H9 (cell line): ENCODE data around the gene SERPINE2. TPM values are rescaled to one million over a fixed set of nuclear protein-coding genes. Genes with fewer than 3 reads are reported as not detected.

Experiments used
- DNase-seq: peaks from one replicate; pipeline ENCODE4 v3.0.0-alpha.2; 2017
- H2AFZ ChIP-seq: one replicate; pipeline ENCODE4 v1.6.1; 2013; ENCODE audit warnings: mild to moderate bottlenecking, low read length, control low read depth, moderate library complexity
- H2AK5ac ChIP-seq: 2 replicates; pipeline ENCODE4 v1.6.1; 2013; ENCODE audit warnings: low read length, control low read depth, mixed read lengths; ENCODE audit not compliant: insufficient read length
- H2BK120ac ChIP-seq: one replicate; pipeline ENCODE4 v1.6.1; 2013; ENCODE audit warnings: low read depth, mild to moderate bottlenecking, low read length, control low read depth, inconsistent platforms; ENCODE audit not compliant: poor library complexity, severe bottlenecking
- H2BK12ac ChIP-seq: 2 replicates; pipeline ENCODE4 v1.6.1; 2013; ENCODE audit warnings: low read length, control low read depth, mixed read lengths, low read depth; ENCODE audit not compliant: insufficient read length
- H2BK15ac ChIP-seq: 2 replicates; pipeline ENCODE4 v1.6.1; 2013; ENCODE audit warnings: low read depth, low read length, control low read depth
- H2BK20ac ChIP-seq: one replicate; pipeline ENCODE4 v1.6.1; 2013; ENCODE audit warnings: low read depth, mild to moderate bottlenecking, low read length, control low read depth, inconsistent platforms; ENCODE audit not compliant: poor library complexity, severe bottlenecking
- H2BK5ac ChIP-seq: 2 replicates; pipeline ENCODE4 v1.6.1; 2013; ENCODE audit warnings: low read length, control low read depth, mixed read lengths; ENCODE audit not compliant: insufficient read length
- H3K14ac ChIP-seq: 2 replicates; pipeline ENCODE4 v1.6.1; 2013; ENCODE audit warnings: low read length, control low read depth; ENCODE audit not compliant: insufficient read depth
- H3K18ac ChIP-seq: 2 replicates; pipeline ENCODE4 v1.6.1; 2013; ENCODE audit warnings: low read depth, mild to moderate bottlenecking, mixed read lengths, low read length, control low read depth; ENCODE audit not compliant: insufficient read length
- H3K23ac ChIP-seq: 2 replicates; pipeline ENCODE4 v1.6.1; 2013; ENCODE audit warnings: low read length, control low read depth, mixed read lengths, low read depth; ENCODE audit not compliant: insufficient read length
- H3K23me2 ChIP-seq: 2 replicates; pipeline ENCODE4 v1.6.1; 2013; ENCODE audit warnings: low read depth, mild to moderate bottlenecking, mixed read lengths, low read length, control low read depth; ENCODE audit not compliant: insufficient read length, poor library complexity, severe bottlenecking
- H3K27ac ChIP-seq: 2 replicates; pipeline ENCODE4 v1.5.1; 2013; ENCODE audit warnings: low read length, control low read depth, mixed read lengths, low read depth; ENCODE audit not compliant: insufficient read length
- H3K27me3 ChIP-seq: 2 replicates; pipeline ENCODE4 v1.6.1; 2013; ENCODE audit warnings: low read length, control low read depth, inconsistent platforms; ENCODE audit not compliant: insufficient read depth
- H3K4ac ChIP-seq: 2 replicates; pipeline ENCODE4 v1.6.1; 2013; ENCODE audit warnings: low read depth, mild to moderate bottlenecking, control low read depth, inconsistent platforms, low read length, moderate library complexity
- H3K4me1 ChIP-seq: 2 replicates; pipeline ENCODE4 v1.6.1; 2013; ENCODE audit warnings: low read length, control low read depth, inconsistent platforms; ENCODE audit not compliant: insufficient read depth
- H3K4me2 ChIP-seq: 2 replicates; pipeline ENCODE4 v1.6.1; 2013; ENCODE audit warnings: low read length, control low read depth, mixed read lengths; ENCODE audit not compliant: insufficient read length, insufficient read depth
- H3K56ac ChIP-seq: 2 replicates; pipeline ENCODE4 v1.6.1; 2013; ENCODE audit warnings: low read depth, mild to moderate bottlenecking, mixed read lengths, low read length, control low read depth; ENCODE audit not compliant: insufficient read length
- H3K79me1 ChIP-seq: 2 replicates; pipeline ENCODE4 v1.6.1; 2013; ENCODE audit warnings: low read depth, mild to moderate bottlenecking, moderate library complexity, low read length, control low read depth, inconsistent platforms; ENCODE audit not compliant: insufficient read depth, poor library complexity, severe bottlenecking
- H3K79me2 ChIP-seq: 2 replicates; pipeline ENCODE4 v1.6.1; 2013; ENCODE audit warnings: low read length, control low read depth, inconsistent platforms; ENCODE audit not compliant: insufficient read depth
- H3K9ac ChIP-seq: 2 replicates; pipeline ENCODE4 v1.6.1; 2013; ENCODE audit warnings: low read length, control low read depth, mixed read lengths; ENCODE audit not compliant: insufficient read length; ENCODE audit errors: extremely low read depth
- H3K9me3 ChIP-seq: one replicate; pipeline ENCODE4 v1.6.1; 2013; ENCODE audit warnings: low read depth, low read length, inconsistent platforms; ENCODE audit not compliant: control insufficient read depth
- H3T11ph ChIP-seq: one replicate; pipeline ENCODE4 v1.6.1; 2013; ENCODE audit warnings: mild to moderate bottlenecking, low read length, control low read depth, inconsistent platforms
- H4K20me1 ChIP-seq: one replicate; pipeline ENCODE4 v1.6.1; 2013; ENCODE audit not compliant: control insufficient read depth, insufficient read length, insufficient read depth
- H4K5ac ChIP-seq: 2 replicates; pipeline ENCODE4 v1.6.1; 2013; ENCODE audit warnings: low read depth, mild to moderate bottlenecking, mixed read lengths, low read length, control low read depth; ENCODE audit not compliant: insufficient read length
- H4K8ac ChIP-seq: replicated peaks from 2 replicates; pipeline ENCODE4 v1.6.1; 2013; ENCODE audit warnings: low read length, control low read depth, mixed read lengths, low read depth; ENCODE audit not compliant: insufficient read length
- H4K91ac ChIP-seq: 2 replicates; pipeline ENCODE4 v1.6.1; 2013; ENCODE audit warnings: low read depth, mild to moderate bottlenecking, moderate library complexity, mixed read lengths, low read length, control low read depth; ENCODE audit not compliant: insufficient read length
- H3K27ac Mint-ChIP-seq, 3 experiments: 2 replicates in 2 of 3; 3 replicates in 1 of 3; pipeline ENCODE4 v1.8.0; 2020 to 2021; ENCODE audit warnings: mixed read lengths in 3 of 3, mild to moderate bottlenecking in 1 of 3, moderate library complexity in 1 of 3
- H3K27me3 Mint-ChIP-seq: 2 replicates; pipeline ENCODE4 v1.8.0; 2021; ENCODE audit warnings: low read depth, mild to moderate bottlenecking, moderate library complexity, mixed read lengths
- H3K36me3 Mint-ChIP-seq, 3 experiments: 2 replicates in 2 of 3; 3 replicates in 1 of 3; pipeline ENCODE4 v1.8.0; 2020 to 2021; ENCODE audit warnings: low read depth in 3 of 3, mixed read lengths in 3 of 3; ENCODE audit not compliant: insufficient read depth in 1 of 3
- H3K4me1 Mint-ChIP-seq, 2 experiments: 2 replicates each; pipeline ENCODE4 v1.8.0; 2020; ENCODE audit warnings: mixed read lengths in 2 of 2
- H3K4me3 Mint-ChIP-seq, 2 experiments: 2 replicates in 1 of 2; 3 replicates in 1 of 2; pipeline ENCODE4 v1.8.0; 2020 to 2021; ENCODE audit warnings: mild to moderate bottlenecking in 2 of 2, mixed read lengths in 2 of 2, moderate library complexity in 1 of 2
- H3K9me3 Mint-ChIP-seq, 2 experiments: 2 replicates in 1 of 2; 3 replicates in 1 of 2; pipeline ENCODE4 v1.8.0; 2020; ENCODE audit warnings: mild to moderate bottlenecking in 2 of 2, mixed read lengths in 2 of 2, moderate library complexity in 1 of 2
- CTCF ChIP-seq: fragments of 200-600 bp; sonication (generic); conservative IDR thresholded peaks from 3 replicates; pipeline ENCODE4 v1.8.0; 2021; ENCODE audit warnings: antibody characterized with exemption, mild to moderate bottlenecking
- WGBS: extraction: QIAGEN DNeasy Blood & Tissue Kit; methylation state at CpG from one replicate; pipeline ENCODE4 v1.1.7; 2013; ENCODE audit warnings: missing lambda C conversion rate, low lambda C conversion rate, mixed read lengths; ENCODE audit not compliant: insufficient read length; ENCODE audit errors: extremely low coverage; 5-methylcytosine and 5-hydroxymethylcytosine counted together
- total RNA-seq: library from RNA; stranded (reverse); gene quantifications from 2 replicates; pipeline ENCODE4 v1.2.1, GENCODE V29; 2021

SERPINE2 gene
- total RNA-seq, 1 experiment from 2014 or later: 40.0 TPM

- Mint-ChIP-seq H3K9me3 (no peaks in the 10 kb centered on the region; a peak in 1 of 5 replicates), H3K4me1 (peaks cover 36 to 41% of the 10 kb centered on the region in 2 experiments), H3K27me3 (peaks cover 2% of the 10 kb centered on the region), H3K36me3 (peaks cover 8 to 13% (median 10%) of the 10 kb centered on the region in 3 experiments), H3K27ac (peak within 1 kb of the TSS in 2 of 3 experiments; percentile 81 to 98; a peak in 4 of 7 replicates), H3K4me3 (peak within 1 kb of the TSS; percentile 97 to 99)
- H3K27ac ChIP-seq: no peak within 1 kb of the TSS
- H3K4ac ChIP-seq: no peak within 1 kb of the TSS
- H2AFZ ChIP-seq: no peak within 1 kb of the TSS
- no CpG with 5 or more reads among the region's 87 CpGs for WGBS
- H3K79me2 ChIP-seq: peaks cover 18% of the 10 kb centered on the region; the same call in 1 of the 2 replicates
- H2BK120ac ChIP-seq: no peak within 1 kb of the TSS
- no peak within 1 kb of the TSS for H4K8ac ChIP-seq
- H3K4me2 ChIP-seq: peak within 1 kb of the TSS; percentile 60
- H3T11ph ChIP-seq: no peak within 1 kb of the TSS
- H3K27me3 ChIP-seq: no peaks in the 10 kb centered on the region
- no peak within 1 kb of the TSS for H2BK15ac ChIP-seq
- H3K14ac ChIP-seq: peak within 1 kb of the TSS; percentile 96
- H2BK5ac ChIP-seq: no peak within 1 kb of the TSS
- H4K20me1 ChIP-seq: no peaks in the 10 kb centered on the region
- peak; percentile 90 for DNase-seq
- H3K56ac ChIP-seq: no peak within 1 kb of the TSS
- H3K23ac ChIP-seq: no peak within 1 kb of the TSS
- H3K79me1 ChIP-seq: peaks cover 7% of the 10 kb centered on the region
- H2BK20ac ChIP-seq: no peak within 1 kb of the TSS
- H3K18ac ChIP-seq: peak within 1 kb of the TSS; percentile 91
- peak within 1 kb of the TSS; percentile 88 for H3K9ac ChIP-seq
- H2AK5ac ChIP-seq: no peak within 1 kb of the TSS
- H4K91ac ChIP-seq: no peak within 1 kb of the TSS
- no peak within 1 kb of the TSS for H4K5ac ChIP-seq
- no peak for TF ChIP-seq CTCF
- no peak within 1 kb of the TSS for H2BK12ac ChIP-seq
- no peaks in the 10 kb centered on the region for H3K9me3 ChIP-seq
- peaks cover 2% of the 10 kb centered on the region for H3K23me2 ChIP-seq
- peaks cover 9% of the 10 kb centered on the region for H3K4me1 ChIP-seq
Measured at GRCh38 chr2:223944703-223945531, 94.2 kb downstream of the SERPINE2 start, which contains the start of gene WDFY1. TSS of gene WDFY1 (minus strand) at chr2:223945335. CDS start at chr2:223945284, 51 bp downstream.
